ENCODE data around the gene PIK3C2B. TPM values are rescaled to one million over a fixed set of nuclear protein-coding genes. Genes with fewer than 3 reads are reported as not detected.
"Not testable (repeated sequence)": the region's sequence is repeated elsewhere in the genome, so short reads cannot be mapped to it uniquely, and the experiment has no call there.

Gene PIK3C2B
- total and polyA plus RNA-seq, 4 donors, result 2.8 to 14.9 (median 5.4) TPM

DNA sequence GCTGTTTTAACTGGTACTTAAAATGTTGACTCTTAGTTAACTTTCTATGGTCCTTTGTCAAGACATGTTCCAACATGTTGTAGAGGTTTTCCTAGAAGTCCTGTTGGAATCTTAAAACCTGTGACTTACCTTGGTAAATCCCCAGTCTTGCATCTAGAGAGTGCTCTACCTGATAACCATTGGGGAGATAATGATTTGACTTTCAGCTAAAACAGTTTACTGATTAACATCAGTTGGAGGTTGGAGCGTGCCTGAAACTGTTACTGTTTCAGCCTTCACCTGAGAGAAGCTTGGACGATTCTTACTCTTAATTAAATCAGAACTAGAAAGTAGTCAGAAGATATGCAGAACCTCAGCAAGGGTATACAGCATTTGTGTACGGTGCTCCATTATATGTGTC lies 30.4 kb upstream of the PIK3C2B start (continued):
- TF ChIP-seq, protein P1, sequence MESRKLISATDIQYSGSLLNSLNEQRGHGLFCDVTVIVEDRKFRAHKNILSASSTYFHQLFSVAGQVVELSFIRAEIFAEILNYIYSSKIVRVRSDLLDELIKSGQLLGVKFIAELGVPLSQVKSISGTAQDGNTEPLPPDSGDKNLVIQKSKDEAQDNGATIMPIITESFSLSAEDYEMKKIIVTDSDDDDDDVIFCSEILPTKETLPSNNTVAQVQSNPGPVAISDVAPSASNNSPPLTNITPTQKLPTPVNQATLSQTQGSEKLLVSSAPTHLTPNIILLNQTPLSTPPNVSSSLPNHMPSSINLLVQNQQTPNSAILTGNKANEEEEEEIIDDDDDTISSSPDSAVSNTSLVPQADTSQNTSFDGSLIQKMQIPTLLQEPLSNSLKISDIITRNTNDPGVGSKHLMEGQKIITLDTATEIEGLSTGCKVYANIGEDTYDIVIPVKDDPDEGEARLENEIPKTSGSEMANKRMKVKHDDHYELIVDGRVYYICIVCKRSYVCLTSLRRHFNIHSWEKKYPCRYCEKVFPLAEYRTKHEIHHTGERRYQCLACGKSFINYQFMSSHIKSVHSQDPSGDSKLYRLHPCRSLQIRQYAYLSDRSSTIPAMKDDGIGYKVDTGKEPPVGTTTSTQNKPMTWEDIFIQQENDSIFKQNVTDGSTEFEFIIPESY (IDR thresholded peaks at IDR 0.05), result no peak
- TF ChIP-seq, protein P2, sequence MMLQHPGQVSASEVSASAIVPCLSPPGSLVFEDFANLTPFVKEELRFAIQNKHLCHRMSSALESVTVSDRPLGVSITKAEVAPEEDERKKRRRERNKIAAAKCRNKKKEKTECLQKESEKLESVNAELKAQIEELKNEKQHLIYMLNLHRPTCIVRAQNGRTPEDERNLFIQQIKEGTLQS (IDR thresholded peaks at IDR 0.05), result no peak
- TF ChIP-seq RXRA (IDR thresholded peaks at IDR 0.05) (no peak), NR2F2 (IDR thresholded peaks at IDR 0.05) (no peak), JUND (IDR thresholded peaks at IDR 0.05) (no peak)

DNA sequence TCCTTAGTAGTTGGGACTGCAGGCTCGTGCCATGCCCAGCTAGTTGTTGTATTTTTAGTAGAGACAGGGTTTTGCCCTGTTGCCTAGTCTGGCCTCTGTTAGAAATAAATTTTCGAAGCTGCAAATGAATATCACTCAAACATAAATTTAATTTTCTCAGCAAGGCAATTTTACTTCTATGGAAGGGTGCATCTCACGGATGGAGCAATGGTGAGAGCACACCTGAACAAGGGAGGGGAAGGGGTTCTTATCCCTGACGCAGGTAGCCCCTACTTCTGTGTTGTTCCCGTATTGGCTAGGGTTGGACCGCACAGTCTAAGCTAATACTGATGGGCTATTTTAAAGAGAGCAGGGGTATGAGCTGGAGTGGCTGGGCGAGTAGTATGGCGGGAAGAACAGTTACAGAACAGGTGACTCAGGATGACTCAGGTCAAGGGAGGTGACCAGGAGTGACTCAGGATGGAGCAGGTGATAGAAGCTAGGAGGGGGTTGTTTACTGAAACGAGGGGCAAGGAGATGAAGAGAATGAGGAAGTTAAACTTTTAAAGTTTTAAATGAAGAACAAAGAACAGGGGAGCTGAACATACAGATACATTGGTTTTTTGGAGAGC lies 29.1 kb upstream of the PIK3C2B start:
- no peaks in the 10 kb centered on the region for H3K27me3 ChIP-seq (ENCODE audit: control insufficient read depth in 4 of 4, insufficient read depth in 4 of 4, low read length in 3 of 4)
- 96% methylated on average over 9 of the region's 9 CpGs for WGBS
- no peaks in the 10 kb centered on the region for H3K9me3 ChIP-seq (ENCODE audit: control insufficient read depth in 4 of 4, low read length in 3 of 4)
- peaks cover 7 to 30% (median 26%) of the 10 kb centered on the region in 4 donors for H3K36me3 ChIP-seq (ENCODE audit: control insufficient read depth in 4 of 4, insufficient read depth in 3 of 4, low read depth in 1 of 4, low read length in 3 of 4)
- H3K4me1 ChIP-seq (ENCODE audit: control insufficient read depth in 4 of 4, insufficient read depth in 4 of 4, low read length in 3 of 4), result peaks cover 0 to 3% (median 2%) of the 10 kb centered on the region in 4 donors
- no peak overlapping the region for H3K27ac ChIP-seq (ENCODE audit: low read depth in 1 of 2, low read length in 2 of 2)
- no peak for DNase-seq (ENCODE audit: low spot score)
- TF ChIP-seq HNF4A (conservative IDR thresholded peaks at IDR 0.05) (no peak), TAF1 (conservative IDR thresholded peaks at IDR 0.05) (no peak), MAX (IDR thresholded peaks at IDR 0.05) (no peak), RAD21 (IDR thresholded peaks at IDR 0.05) (no peak), CTCF (IDR thresholded peaks at IDR 0.05; ENCODE audit: low read depth, low read length, missing input control) (no peak), FOXA2 (IDR thresholded peaks at IDR 0.05) (no peak), SP1 (IDR thresholded peaks at IDR 0.05) (no peak), JUND (IDR thresholded peaks at IDR 0.05) (no peak), FOXA1 (IDR thresholded peaks at IDR 0.05) (no peak), EGR1 (IDR thresholded peaks at IDR 0.05; ENCODE audit: low read depth in 2 of 2) (no peak), HNF4G (IDR thresholded peaks at IDR 0.05) (no peak), NR2F2 (IDR thresholded peaks at IDR 0.05) (no peak)
- TF ChIP-seq, protein P1 (IDR thresholded peaks at IDR 0.05), result no peak
- TF ChIP-seq, protein P2 (IDR thresholded peaks at IDR 0.05), result no peak
- TF ChIP-seq, protein P3, sequence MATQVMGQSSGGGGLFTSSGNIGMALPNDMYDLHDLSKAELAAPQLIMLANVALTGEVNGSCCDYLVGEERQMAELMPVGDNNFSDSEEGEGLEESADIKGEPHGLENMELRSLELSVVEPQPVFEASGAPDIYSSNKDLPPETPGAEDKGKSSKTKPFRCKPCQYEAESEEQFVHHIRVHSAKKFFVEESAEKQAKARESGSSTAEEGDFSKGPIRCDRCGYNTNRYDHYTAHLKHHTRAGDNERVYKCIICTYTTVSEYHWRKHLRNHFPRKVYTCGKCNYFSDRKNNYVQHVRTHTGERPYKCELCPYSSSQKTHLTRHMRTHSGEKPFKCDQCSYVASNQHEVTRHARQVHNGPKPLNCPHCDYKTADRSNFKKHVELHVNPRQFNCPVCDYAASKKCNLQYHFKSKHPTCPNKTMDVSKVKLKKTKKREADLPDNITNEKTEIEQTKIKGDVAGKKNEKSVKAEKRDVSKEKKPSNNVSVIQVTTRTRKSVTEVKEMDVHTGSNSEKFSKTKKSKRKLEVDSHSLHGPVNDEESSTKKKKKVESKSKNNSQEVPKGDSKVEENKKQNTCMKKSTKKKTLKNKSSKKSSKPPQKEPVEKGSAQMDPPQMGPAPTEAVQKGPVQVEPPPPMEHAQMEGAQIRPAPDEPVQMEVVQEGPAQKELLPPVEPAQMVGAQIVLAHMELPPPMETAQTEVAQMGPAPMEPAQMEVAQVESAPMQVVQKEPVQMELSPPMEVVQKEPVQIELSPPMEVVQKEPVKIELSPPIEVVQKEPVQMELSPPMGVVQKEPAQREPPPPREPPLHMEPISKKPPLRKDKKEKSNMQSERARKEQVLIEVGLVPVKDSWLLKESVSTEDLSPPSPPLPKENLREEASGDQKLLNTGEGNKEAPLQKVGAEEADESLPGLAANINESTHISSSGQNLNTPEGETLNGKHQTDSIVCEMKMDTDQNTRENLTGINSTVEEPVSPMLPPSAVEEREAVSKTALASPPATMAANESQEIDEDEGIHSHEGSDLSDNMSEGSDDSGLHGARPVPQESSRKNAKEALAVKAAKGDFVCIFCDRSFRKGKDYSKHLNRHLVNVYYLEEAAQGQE (IDR thresholded peaks at IDR 0.05), result no peak
- H3K9ac ChIP-seq (ENCODE audit: low read depth in 1 of 2, low read length in 2 of 2), result no peak overlapping the region
- H3K4me3 ChIP-seq (ENCODE audit: low read depth in 1 of 3, low read length in 3 of 3), result no peak overlapping the region

GRCh38 chr1:204521941-204522521 lies 27.4 kb upstream of the PIK3C2B start:
- H3K27ac ChIP-seq (ENCODE audit: low read depth in 1 of 2, low read length in 2 of 2); DNase-seq (ENCODE audit: low spot score); H3K27me3 ChIP-seq (ENCODE audit: control insufficient read depth in 4 of 4, insufficient read depth in 4 of 4, low read length in 3 of 4); H3K9ac ChIP-seq (ENCODE audit: low read depth in 1 of 2, low read length in 2 of 2); H3K4me3 ChIP-seq (ENCODE audit: low read depth in 1 of 3, low read length in 3 of 3); H3K9me3 ChIP-seq (ENCODE audit: control insufficient read depth in 4 of 4, low read length in 3 of 4): not testable (repeated sequence)
- peaks cover 6 to 24% (median 14%) of the 10 kb centered on the region in 4 donors for H3K36me3 ChIP-seq (ENCODE audit: control insufficient read depth in 4 of 4, insufficient read depth in 3 of 4, low read depth in 1 of 4, low read length in 3 of 4)
- H3K4me1 ChIP-seq (ENCODE audit: control insufficient read depth in 4 of 4, insufficient read depth in 4 of 4, low read length in 3 of 4), result peaks cover 4 to 18% (median 10%) of the 10 kb centered on the region in 4 donors
- 96% methylated on average over 5 of the region's 5 CpGs for WGBS
